Measurements from ENCODE around the gene ENTHD1. TPM values are rescaled to one million over a fixed set of nuclear protein-coding genes. Genes with fewer than 3 reads are reported as not detected.

ENTHD1 gene
- total and polyA plus RNA-seq, 9 of the 15 experiments (the other 6 are each of a cell fraction or from before 2014, with no cell fraction given) = 0.13 to 0.98 (median 0.35) TPM

DNA sequence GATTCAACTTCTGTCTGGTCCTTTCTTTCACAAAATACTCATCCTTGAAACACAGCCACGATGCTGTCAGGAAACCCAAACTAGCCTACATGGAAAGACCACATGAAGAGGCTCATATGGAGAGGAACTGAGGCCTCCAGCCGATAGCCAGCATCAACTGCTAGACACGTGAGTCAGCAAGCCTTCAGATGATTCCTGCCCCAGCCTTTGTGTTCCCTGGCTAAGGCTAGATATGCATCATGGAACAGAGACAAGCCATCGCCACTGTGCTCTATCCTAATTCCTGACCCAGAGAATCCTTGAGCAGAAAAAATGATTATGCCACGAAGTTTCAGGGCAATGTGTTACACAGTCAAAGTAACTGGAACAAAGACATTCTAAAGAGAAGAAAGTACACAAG lies 75.5 kb downstream of the ENTHD1 start (continued):
- TF ChIP-seq MGA (IDR thresholded peaks at IDR 0.05) = peak; percentile 59
- peak; percentile 81 for TF ChIP-seq NFE2 (IDR thresholded peaks at IDR 0.05; ENCODE audit: low read depth)
- peak; percentile 57; the same call in 1 of the 2 replicates for TF ChIP-seq FOSL1 (tag; conservative IDR thresholded peaks at IDR 0.05)
- TF ChIP-seq C11orf30 (IDR thresholded peaks at IDR 0.05; ENCODE audit: low read depth) = peak; percentile 68
- TF ChIP-seq JUND (IDR thresholded peaks at IDR 0.05; ENCODE audit: borderline replicate concordance, low read depth, low read length) = peak; percentile 39; the same call in 1 of the 2 replicates
- TF ChIP-seq JUND (tag; IDR thresholded peaks at IDR 0.05; ENCODE audit: borderline replicate concordance, low read depth, low read length) = peak; percentile 47; the same call in 1 of the 3 replicates
- TF ChIP-seq, protein P1, sequence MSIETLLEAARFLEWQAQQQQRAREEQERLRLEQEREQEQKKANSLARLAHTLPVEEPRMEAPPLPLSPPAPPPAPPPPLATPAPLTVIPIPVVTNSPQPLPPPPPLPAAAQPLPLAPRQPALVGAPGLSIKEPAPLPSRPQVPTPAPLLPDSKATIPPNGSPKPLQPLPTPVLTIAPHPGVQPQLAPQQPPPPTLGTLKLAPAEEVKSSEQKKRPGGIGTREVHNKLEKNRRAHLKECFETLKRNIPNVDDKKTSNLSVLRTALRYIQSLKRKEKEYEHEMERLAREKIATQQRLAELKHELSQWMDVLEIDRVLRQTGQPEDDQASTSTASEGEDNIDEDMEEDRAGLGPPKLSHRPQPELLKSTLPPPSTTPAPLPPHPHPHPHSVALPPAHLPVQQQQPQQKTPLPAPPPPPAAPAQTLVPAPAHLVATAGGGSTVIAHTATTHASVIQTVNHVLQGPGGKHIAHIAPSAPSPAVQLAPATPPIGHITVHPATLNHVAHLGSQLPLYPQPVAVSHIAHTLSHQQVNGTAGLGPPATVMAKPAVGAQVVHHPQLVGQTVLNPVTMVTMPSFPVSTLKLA (conservative IDR thresholded peaks at IDR 0.05) = 0 out of 4 replicates have a peak, but pooled peaks of 1 of the 2 experiments have one; percentile 25
- TF ChIP-seq RAD21 (CRISPR knock-in tag; conservative IDR thresholded peaks at IDR 0.05 in 1 of 2, IDR thresholded peaks at IDR 0.05 in 1 of 2) = 0 out of 4 replicates have a peak, but pooled peaks of 1 of the 2 experiments have one; percentile 19
- TF ChIP-seq RCOR1 (IDR thresholded peaks at IDR 0.05; ENCODE audit: borderline replicate concordance in 1 of 2, low read depth in 2 of 2, low read length in 2 of 2) = peak in 1 of 2 experiments; percentile 25; a peak in 1 of 4 replicates
- TF ChIP-seq EP400 (IDR thresholded peaks at IDR 0.05) = 0 out of 2 replicates have a peak, but pooled peaks have one; percentile 10

Data from K562 (cell line).